NT2/D1 (cell line): ENCODE data around the gene VPREB1.
"Not testable (repeated sequence)": the region's sequence is repeated elsewhere in the genome, so short reads cannot be mapped to it uniquely, and the experiment has no call there.

Experiments
- DNase-seq: peaks from one replicate; pipeline ENCODE4 v3.0.0-alpha.2; 2011; ENCODE audit warnings: low read depth, low spot score
- H3K27me3 ChIP-seq: 2 replicates; pipeline ENCODE4 v1.6.0; 2011; ENCODE audit warnings: mild to moderate bottlenecking; ENCODE audit not compliant: insufficient read length, insufficient read depth
- H3K36me3 ChIP-seq: 2 replicates; pipeline ENCODE4 v1.6.1; 2011; ENCODE audit warnings: mild to moderate bottlenecking, low read length, mixed read lengths; ENCODE audit not compliant: insufficient read depth, insufficient read length
- H3K4me1 ChIP-seq: 2 replicates; pipeline ENCODE4 v1.5.1; 2011; ENCODE audit not compliant: insufficient read depth, insufficient read length
- H3K4me3 ChIP-seq: 2 replicates; pipeline ENCODE4 v1.5.1; 2011; ENCODE audit warnings: low read depth; ENCODE audit not compliant: insufficient read length
- H3K9ac ChIP-seq: 2 replicates; pipeline ENCODE4 v1.6.0; 2011; ENCODE audit warnings: low read depth; ENCODE audit not compliant: insufficient read length
- H3K9me3 ChIP-seq: 2 replicates; pipeline ENCODE4 v1.5.1; 2011; ENCODE audit warnings: mild to moderate bottlenecking, low read length; ENCODE audit not compliant: insufficient read depth

Gene VPREB1

DNA sequence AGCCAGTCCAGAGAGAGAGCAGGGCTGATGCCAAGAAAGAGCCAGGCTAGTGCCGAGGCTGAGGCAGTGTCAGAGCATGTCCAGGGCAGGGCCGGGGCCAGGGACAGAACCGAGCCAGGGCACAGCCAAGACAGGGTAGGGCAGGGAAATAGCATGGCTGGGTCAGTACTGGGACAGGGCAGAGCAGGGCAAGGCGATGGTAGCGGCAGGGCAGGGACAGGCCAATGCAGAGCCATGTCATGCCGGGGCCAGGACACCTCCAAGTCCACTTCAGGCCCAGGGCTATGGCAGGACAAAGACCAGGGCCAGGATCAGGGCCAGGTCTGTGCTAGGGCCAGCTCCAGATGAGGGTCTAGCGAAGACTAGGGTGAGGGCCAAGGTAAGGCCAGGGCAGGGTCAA is 48.9 kb downstream of the VPREB1 start:
- H3K4me1 ChIP-seq, H3K36me3 ChIP-seq, H3K27me3 ChIP-seq, H3K4me3 ChIP-seq, DNase-seq, H3K9ac ChIP-seq, H3K9me3 ChIP-seq: not testable (repeated sequence)

DNA sequence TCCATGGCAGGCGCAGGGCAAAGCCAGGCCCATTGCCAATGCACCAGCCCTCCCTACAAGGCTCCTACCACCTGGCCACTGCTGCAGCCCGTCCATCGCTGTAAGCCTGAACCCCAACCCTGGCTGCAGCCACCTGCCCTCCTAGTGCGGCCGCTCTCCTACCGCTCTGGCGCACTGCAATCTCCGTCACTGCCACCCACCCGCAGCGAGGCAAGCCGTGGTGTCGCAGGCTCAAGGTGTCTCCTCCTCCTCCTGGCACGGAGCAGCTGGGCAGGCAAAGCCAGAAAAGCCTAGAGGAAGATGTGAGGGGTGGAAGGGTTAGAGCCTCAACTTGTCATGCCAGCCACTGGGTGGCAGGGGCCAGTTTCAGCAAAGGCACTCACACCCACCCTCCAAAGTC is 50.1 kb downstream of the VPREB1 start:
- H3K4me1 ChIP-seq, H3K9me3 ChIP-seq, H3K36me3 ChIP-seq, H3K9ac ChIP-seq, H3K4me3 ChIP-seq, H3K27me3 ChIP-seq, DNase-seq: not testable (repeated sequence)
